Activated naive CD8-positive, alpha-beta T cell treated with anti-CD3 and anti-CD28 coated beads for 36 hours (primary cell): ENCODE measurements around the gene AQR. TPM values are rescaled to one million over a fixed set of nuclear protein-coding genes. Genes with fewer than 3 reads are reported as not detected.
"Not testable (repeated sequence)": the region's sequence is repeated elsewhere in the genome, so short reads cannot be mapped to it uniquely, and the experiment has no call there.

ENCODE experiments used
- DNase-seq: peaks from one replicate; pipeline ENCODE4 v3.0.0; 2021
- H3K27ac Mint-ChIP-seq: one replicate; pipeline ENCODE4 v1.8.0; 2022; ENCODE audit warnings: mild to moderate bottlenecking, moderate library complexity, mixed read lengths
- H3K27me3 Mint-ChIP-seq: one replicate; pipeline ENCODE4 v1.8.0; 2022; ENCODE audit warnings: mild to moderate bottlenecking, mixed read lengths
- H3K36me3 Mint-ChIP-seq: one replicate; pipeline ENCODE4 v1.8.0; 2021; ENCODE audit warnings: mild to moderate bottlenecking, mixed read lengths
- H3K4me1 Mint-ChIP-seq: one replicate; pipeline ENCODE4 v1.8.0; 2021; ENCODE audit warnings: mixed read lengths
- H3K4me3 Mint-ChIP-seq: one replicate; pipeline ENCODE4 v1.8.0; 2022; ENCODE audit warnings: mild to moderate bottlenecking, moderate library complexity, mixed read lengths
- H3K9me3 Mint-ChIP-seq: one replicate; pipeline ENCODE4 v1.8.0; 2022; ENCODE audit warnings: mixed read lengths
- total RNA-seq, 2 experiments: library from RNA; stranded (reverse); gene quantifications; one replicate each; pipeline ENCODE4 v1.2.3, GENCODE V29; 2021

The AQR gene
- total RNA-seq, 2 experiments from 2014 or later: 44.5 to 45.3 TPM

GRCh38 chr15:34928349-34928748, 41.2 kb downstream of the AQR start:
- not testable (repeated sequence) for H3K4me1 Mint-ChIP-seq, H3K27me3 Mint-ChIP-seq, H3K9me3 Mint-ChIP-seq, H3K4me3 Mint-ChIP-seq, H3K27ac Mint-ChIP-seq, DNase-seq
- peaks cover 35% of the 10 kb centered on the region for H3K36me3 Mint-ChIP-seq

- Mint-ChIP-seq H3K4me3 (no peak overlapping the region), H3K9me3 (peaks cover 2% of the 10 kb centered on the region), H3K27me3 (no peaks in the 10 kb centered on the region), H3K4me1 (no peaks in the 10 kb centered on the region), H3K27ac (no peak overlapping the region), H3K36me3 (peaks cover 36% of the 10 kb centered on the region)
- no peak for DNase-seq
Measured at GRCh38 chr15:34927726-34928125, 41.8 kb downstream of the AQR start.

DNA sequence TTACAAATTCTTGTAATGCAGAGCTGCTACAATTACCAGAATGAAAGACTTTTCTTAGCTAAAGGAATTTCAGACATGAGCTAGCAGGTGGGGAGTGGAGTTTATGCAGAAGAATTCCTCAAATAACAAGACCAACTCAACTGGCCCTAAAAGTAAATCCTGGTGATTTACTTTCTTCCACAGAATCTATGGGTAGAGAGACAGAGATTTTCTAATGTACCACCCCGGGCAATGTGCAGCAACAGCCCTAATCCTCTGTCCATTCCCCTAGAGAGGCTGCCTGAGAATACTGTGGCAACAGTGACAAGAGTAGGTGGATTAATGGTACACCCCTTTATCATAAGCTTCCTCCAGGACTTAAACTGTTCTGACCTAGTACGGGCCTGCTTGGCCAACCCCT, 55.2 kb downstream of the AQR start:
- Mint-ChIP-seq H3K4me3 (no peak overlapping the region), H3K9me3 (no peaks in the 10 kb centered on the region), H3K36me3 (peaks cover 31% of the 10 kb centered on the region), H3K4me1 (no peaks in the 10 kb centered on the region), H3K27me3 (no peaks in the 10 kb centered on the region), H3K27ac (no peak overlapping the region)
- no peak for DNase-seq

DNA sequence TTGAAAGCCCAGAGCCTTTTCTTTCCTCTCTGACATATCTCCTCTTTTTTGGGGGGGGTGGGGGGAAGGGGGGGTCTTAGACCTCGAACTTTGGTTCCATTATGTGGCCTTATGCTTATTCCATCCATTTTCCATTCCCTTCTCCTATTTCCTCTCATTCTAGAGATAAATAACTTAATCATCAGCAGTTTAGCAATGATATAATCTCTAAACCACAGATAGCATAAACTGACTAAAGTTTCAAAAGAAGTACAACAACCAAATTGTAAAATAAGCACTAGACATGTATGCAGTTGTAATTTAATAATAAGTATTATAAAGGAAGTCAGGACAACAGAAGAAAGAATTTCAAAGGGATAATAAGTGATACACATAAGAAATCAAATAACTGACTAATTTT, 64.5 kb downstream of the AQR start:
- H3K9me3 Mint-ChIP-seq: no peaks in the 10 kb centered on the region
- no peak overlapping the region for H3K27ac Mint-ChIP-seq
- H3K27me3 Mint-ChIP-seq: no peaks in the 10 kb centered on the region
- DNase-seq: no peak
- peaks cover 25% of the 10 kb centered on the region for H3K36me3 Mint-ChIP-seq
- no peak overlapping the region for H3K4me3 Mint-ChIP-seq
- no peaks in the 10 kb centered on the region for H3K4me1 Mint-ChIP-seq

DNA sequence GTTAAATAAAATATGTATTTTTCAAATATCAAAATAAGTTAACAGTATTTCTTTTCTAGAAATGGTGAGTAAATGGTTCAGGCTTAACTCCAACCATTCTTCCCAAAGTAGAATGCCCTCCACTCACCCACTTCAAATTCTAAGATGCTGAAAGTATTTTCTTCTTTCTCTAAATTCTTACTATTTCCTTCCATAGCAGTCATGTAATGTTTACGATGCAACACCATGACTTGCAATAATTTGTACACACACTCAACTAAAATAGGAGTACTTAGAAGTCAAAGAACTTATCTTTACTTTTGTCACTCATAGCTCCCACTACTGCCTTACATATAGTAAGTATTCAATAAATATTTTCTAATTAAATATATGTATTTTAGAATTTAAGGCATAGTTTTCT, 65.0 kb downstream of the AQR start:
- H3K4me1 Mint-ChIP-seq: no peaks in the 10 kb centered on the region
- no peak overlapping the region for H3K27ac Mint-ChIP-seq
- no peaks in the 10 kb centered on the region for H3K9me3 Mint-ChIP-seq
- DNase-seq: no peak
- H3K27me3 Mint-ChIP-seq: no peaks in the 10 kb centered on the region
- H3K4me3 Mint-ChIP-seq: no peak overlapping the region
- H3K36me3 Mint-ChIP-seq: peaks cover 25% of the 10 kb centered on the region

DNA sequence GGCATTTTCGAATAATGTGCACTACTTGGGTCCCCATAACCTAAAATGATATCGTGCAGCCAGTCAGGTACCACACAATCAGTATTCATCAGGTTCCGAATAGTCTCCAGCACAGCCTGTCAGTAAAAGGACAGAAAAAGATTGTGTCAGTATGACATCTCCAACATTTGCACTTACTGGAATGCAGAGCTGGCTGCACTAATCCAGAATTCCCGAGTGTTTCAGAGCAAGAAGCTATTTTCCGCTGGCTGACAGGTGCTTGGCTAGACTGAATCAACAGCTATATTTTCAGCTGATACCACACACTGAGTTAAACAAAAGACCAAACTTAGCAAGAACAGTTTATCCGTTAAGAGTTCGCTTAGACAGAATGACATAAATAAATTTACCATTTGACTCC, 68.8 kb downstream of the AQR start:
- H3K27me3 Mint-ChIP-seq: no peaks in the 10 kb centered on the region
- no peak for DNase-seq
- H3K4me1 Mint-ChIP-seq: no peaks in the 10 kb centered on the region
- peaks cover 45% of the 10 kb centered on the region for H3K36me3 Mint-ChIP-seq
- H3K4me3 Mint-ChIP-seq: no peak overlapping the region
- H3K27ac Mint-ChIP-seq: no peak overlapping the region
- no peaks in the 10 kb centered on the region for H3K9me3 Mint-ChIP-seq

DNA sequence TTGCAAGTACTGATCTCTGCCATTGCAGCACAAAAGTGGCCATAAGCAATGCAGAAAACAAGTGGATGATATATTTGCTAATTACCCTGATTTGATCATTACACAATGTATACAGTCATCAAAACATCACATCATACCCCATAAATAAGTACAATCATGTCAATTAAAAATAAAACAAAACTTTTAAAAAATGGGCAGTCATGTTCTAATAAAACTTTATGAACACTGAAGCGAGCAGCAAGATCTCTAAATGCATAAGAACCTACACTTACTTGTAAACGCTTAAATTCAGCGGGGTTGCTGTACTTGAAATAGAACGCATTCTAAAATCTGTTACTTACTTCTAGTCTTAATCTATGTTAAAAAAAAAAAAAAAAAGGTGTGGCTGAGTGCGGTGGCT, 73.4 kb downstream of the AQR start:
- Mint-ChIP-seq H3K4me1 (no peaks in the 10 kb centered on the region), H3K27ac (no peak overlapping the region), H3K4me3 (no peak overlapping the region), H3K9me3 (peaks cover 20% of the 10 kb centered on the region), H3K36me3 (peaks cover 74% of the 10 kb centered on the region), H3K27me3 (no peaks in the 10 kb centered on the region)
- DNase-seq: no peak

GRCh38 chr15:34893967-34894366, 75.6 kb downstream of the AQR start:
- Mint-ChIP-seq H3K36me3 (peaks cover 71% of the 10 kb centered on the region), H3K9me3 (peaks cover 20% of the 10 kb centered on the region), H3K27me3 (no peaks in the 10 kb centered on the region), H3K4me3 (no peak overlapping the region), H3K4me1 (no peaks in the 10 kb centered on the region), H3K27ac (no peak overlapping the region)
- no peak for DNase-seq

DNA sequence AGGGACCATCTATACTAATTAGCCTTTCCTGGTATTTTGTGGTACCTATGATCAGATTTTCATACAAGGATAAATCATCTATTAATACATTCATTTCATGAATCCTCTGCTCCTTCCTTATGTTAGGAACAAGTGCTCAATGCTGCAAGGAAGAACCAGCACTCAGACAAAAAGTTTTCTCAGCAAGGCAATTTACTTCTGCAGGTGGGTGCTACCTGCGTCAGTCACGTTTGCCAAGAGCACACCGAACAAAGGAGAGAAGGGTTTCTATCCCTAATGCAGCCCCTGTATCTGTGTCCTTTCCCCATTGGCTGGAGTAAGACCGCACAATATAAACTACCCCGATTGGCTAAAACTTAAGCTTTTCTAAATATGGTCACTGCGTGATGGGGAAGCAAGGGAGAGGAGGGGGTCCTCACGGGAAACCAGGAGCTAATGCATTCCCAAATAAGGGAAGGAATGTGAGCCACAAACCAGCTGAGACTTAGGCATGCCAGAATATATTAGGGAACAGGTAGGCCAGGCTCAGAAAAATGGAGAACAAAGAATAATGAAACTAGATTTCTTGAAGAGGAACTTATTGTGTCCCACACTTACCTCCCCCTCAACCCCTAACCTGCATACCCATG, 76.5 kb downstream of the AQR start:
- Mint-ChIP-seq H3K4me1 (no peaks in the 10 kb centered on the region), H3K9me3 (peaks cover 20% of the 10 kb centered on the region), H3K4me3 (no peak overlapping the region), H3K27ac (no peak overlapping the region), H3K27me3 (no peaks in the 10 kb centered on the region), H3K36me3 (peaks cover 66% of the 10 kb centered on the region)
- DNase-seq: no peak

DNA sequence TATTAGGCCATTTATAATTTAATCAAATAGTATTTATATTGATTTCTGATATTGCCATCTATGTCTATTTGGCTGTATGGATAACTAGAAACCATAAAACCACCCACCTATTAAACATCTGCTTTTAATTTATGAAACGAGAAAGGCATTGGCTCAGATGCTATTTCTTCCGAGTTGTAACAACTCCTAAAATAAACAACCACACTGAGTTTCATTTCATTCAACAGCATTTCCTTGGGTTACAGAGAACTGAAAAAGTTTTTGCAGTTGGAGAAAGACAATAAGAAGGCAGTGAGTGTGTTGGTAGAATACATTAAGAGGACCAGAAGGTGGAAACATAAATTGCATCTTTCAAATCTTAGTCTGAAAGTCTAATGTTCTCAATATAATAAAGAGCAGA, 79.1 kb downstream of the AQR start:
- no peak for DNase-seq

GRCh38 chr15:34889476-34889875, 80.1 kb downstream of the AQR start:
- Mint-ChIP-seq H3K4me1 (peaks cover 3% of the 10 kb centered on the region), H3K4me3 (no peak overlapping the region), H3K9me3 (peaks cover 19% of the 10 kb centered on the region), H3K27ac (no peak overlapping the region), H3K27me3 (no peaks in the 10 kb centered on the region), H3K36me3 (peaks cover 55% of the 10 kb centered on the region)
- no peak for DNase-seq

More for the DNA sequence above, 79.1 kb downstream of the AQR start:
- Mint-ChIP-seq H3K4me3 (no peak overlapping the region), H3K9me3 (peaks cover 20% of the 10 kb centered on the region), H3K36me3 (peaks cover 57% of the 10 kb centered on the region), H3K4me1 (peaks cover 3% of the 10 kb centered on the region), H3K27me3 (no peaks in the 10 kb centered on the region), H3K27ac (no peak overlapping the region)

GRCh38 chr15:34886134-34886533, 83.4 kb downstream of the AQR start:
- DNase-seq: no peak
- Mint-ChIP-seq H3K27ac (no peak overlapping the region), H3K4me3 (no peak overlapping the region), H3K4me1 (peaks cover 3% of the 10 kb centered on the region), H3K36me3 (peaks cover 35% of the 10 kb centered on the region), H3K9me3 (no peaks in the 10 kb centered on the region), H3K27me3 (no peaks in the 10 kb centered on the region)

- no peaks in the 10 kb centered on the region for H3K27me3 Mint-ChIP-seq
- H3K4me3 Mint-ChIP-seq: no peak overlapping the region
- no peaks in the 10 kb centered on the region for H3K9me3 Mint-ChIP-seq
- H3K27ac Mint-ChIP-seq: no peak overlapping the region
- H3K36me3 Mint-ChIP-seq: peaks cover 41% of the 10 kb centered on the region
- no peak for DNase-seq
- H3K4me1 Mint-ChIP-seq: peaks cover 3% of the 10 kb centered on the region
Measured at GRCh38 chr15:34883633-34884032, 85.9 kb downstream of the AQR start.

GRCh38 chr15:34883042-34883441, 86.5 kb downstream of the AQR start:
- no peaks in the 10 kb centered on the region for H3K9me3 Mint-ChIP-seq
- peaks cover 45% of the 10 kb centered on the region for H3K36me3 Mint-ChIP-seq
- no peaks in the 10 kb centered on the region for H3K27me3 Mint-ChIP-seq
- DNase-seq: no peak
- no peak overlapping the region for H3K4me3 Mint-ChIP-seq
- H3K4me1 Mint-ChIP-seq: peaks cover 3% of the 10 kb centered on the region
- H3K27ac Mint-ChIP-seq: no peak overlapping the region

- H3K9me3 Mint-ChIP-seq: no peaks in the 10 kb centered on the region
- H3K27ac Mint-ChIP-seq: no peak overlapping the region
- H3K4me1 Mint-ChIP-seq: no peaks in the 10 kb centered on the region
- H3K27me3 Mint-ChIP-seq: no peaks in the 10 kb centered on the region
- H3K36me3 Mint-ChIP-seq: peaks cover 29% of the 10 kb centered on the region
- H3K4me3 Mint-ChIP-seq: no peak overlapping the region
- no peak for DNase-seq
Measured at GRCh38 chr15:34879107-34879506, 90.4 kb downstream of the AQR start.

GRCh38 chr15:34876640-34877039, 92.9 kb downstream of the AQR start:
- no peak overlapping the region for H3K27ac Mint-ChIP-seq
- H3K4me3 Mint-ChIP-seq: no peak overlapping the region
- no peaks in the 10 kb centered on the region for H3K27me3 Mint-ChIP-seq
- peaks cover 33% of the 10 kb centered on the region for H3K36me3 Mint-ChIP-seq
- no peaks in the 10 kb centered on the region for H3K9me3 Mint-ChIP-seq
- no peaks in the 10 kb centered on the region for H3K4me1 Mint-ChIP-seq
- no peak for DNase-seq
